Mucosa of stomach (tissue), 1 donor: Measurements from ENCODE around the gene CRB2.

Experiments
- H3K27me3 ChIP-seq: one replicate; pipeline ENCODE4 v1.7.0; 2013; ENCODE audit warnings: mild to moderate bottlenecking, low read length; ENCODE audit not compliant: control insufficient read depth, insufficient read depth
- H3K36me3 ChIP-seq: one replicate; pipeline ENCODE4 v1.7.0; 2013; ENCODE audit warnings: low read length; ENCODE audit not compliant: control insufficient read depth, insufficient read depth
- H3K4me1 ChIP-seq: one replicate; pipeline ENCODE4 v1.7.0; 2013; ENCODE audit warnings: mild to moderate bottlenecking, low read length; ENCODE audit not compliant: control insufficient read depth, insufficient read depth
- H3K4me3 ChIP-seq: one replicate; pipeline ENCODE4 v1.7.0; 2013; ENCODE audit warnings: low read length
- H3K9ac ChIP-seq: one replicate; pipeline ENCODE4 v1.7.0; 2013; ENCODE audit warnings: mild to moderate bottlenecking, low read length, moderate library complexity
- H3K9me3 ChIP-seq: one replicate; pipeline ENCODE4 v1.7.0; 2013; ENCODE audit warnings: mild to moderate bottlenecking, low read length, moderate library complexity; ENCODE audit not compliant: control insufficient read depth
- donor health status: Pancreatic carcinoma.

CRB2 gene

DNA sequence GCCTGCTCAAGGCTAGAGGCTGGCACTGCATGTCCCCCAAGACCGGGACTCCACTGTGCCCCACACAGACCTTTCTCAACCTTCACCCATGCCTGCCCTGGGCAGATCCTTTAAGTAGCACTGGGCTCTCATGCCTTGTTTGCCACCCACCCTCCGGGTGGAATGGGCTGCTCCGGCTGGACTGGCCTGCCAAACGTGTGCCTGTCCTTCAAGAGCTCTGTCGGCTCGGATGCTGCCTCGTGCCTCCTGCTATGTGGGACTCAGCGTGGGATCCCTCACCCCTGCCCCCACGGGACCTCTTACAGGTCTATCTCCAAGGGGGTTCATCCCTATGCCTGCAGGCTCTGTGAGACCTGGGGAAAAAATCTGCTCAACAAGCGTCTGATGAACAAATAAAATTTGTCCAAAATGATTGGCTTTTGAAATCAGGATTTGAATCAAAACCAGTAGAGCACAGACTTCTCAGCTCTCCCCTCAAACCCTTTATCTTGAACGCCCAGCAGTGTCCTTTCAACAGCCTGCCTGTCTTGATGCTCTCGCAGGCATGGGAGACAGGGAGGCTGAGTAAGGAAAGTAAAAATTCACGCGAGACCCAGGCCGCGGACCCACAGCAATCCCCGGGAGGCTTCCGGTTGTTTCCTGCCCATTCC is 56.3 kb downstream of the CRB2 start:
- H3K27me3 ChIP-seq: no peaks in the 10 kb centered on the region
- no peak overlapping the region for H3K4me3 ChIP-seq
- H3K9me3 ChIP-seq: no peaks in the 10 kb centered on the region
- no peak overlapping the region for H3K9ac ChIP-seq
- H3K4me1 ChIP-seq: no peaks in the 10 kb centered on the region
- no peaks in the 10 kb centered on the region for H3K36me3 ChIP-seq

DNA sequence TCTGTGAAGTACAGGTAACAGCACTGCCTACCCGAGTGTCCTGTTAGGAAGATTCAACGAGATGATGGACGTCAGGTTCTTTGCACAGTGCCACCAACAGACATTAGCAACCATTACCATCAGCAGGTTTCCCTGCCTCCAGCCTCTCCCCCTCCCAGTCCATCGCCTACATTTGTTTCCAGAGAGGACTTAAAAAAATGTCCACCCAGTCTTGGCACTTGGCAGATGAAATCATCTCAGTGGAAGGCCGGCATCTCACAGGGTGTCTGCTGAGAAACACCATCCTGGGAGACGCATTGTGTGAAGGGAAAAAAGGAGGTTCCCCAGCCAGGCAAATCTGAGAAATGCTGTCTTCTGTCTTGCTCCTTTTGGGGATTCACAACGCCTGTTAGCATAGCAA is 58.2 kb downstream of the CRB2 start:
- Histone ChIP-seq H3K4me1 (no peaks in the 10 kb centered on the region), H3K36me3 (no peaks in the 10 kb centered on the region), H3K9me3 (no peaks in the 10 kb centered on the region), H3K9ac (no peak overlapping the region), H3K4me3 (no peak overlapping the region), H3K27me3 (no peaks in the 10 kb centered on the region)

DNA sequence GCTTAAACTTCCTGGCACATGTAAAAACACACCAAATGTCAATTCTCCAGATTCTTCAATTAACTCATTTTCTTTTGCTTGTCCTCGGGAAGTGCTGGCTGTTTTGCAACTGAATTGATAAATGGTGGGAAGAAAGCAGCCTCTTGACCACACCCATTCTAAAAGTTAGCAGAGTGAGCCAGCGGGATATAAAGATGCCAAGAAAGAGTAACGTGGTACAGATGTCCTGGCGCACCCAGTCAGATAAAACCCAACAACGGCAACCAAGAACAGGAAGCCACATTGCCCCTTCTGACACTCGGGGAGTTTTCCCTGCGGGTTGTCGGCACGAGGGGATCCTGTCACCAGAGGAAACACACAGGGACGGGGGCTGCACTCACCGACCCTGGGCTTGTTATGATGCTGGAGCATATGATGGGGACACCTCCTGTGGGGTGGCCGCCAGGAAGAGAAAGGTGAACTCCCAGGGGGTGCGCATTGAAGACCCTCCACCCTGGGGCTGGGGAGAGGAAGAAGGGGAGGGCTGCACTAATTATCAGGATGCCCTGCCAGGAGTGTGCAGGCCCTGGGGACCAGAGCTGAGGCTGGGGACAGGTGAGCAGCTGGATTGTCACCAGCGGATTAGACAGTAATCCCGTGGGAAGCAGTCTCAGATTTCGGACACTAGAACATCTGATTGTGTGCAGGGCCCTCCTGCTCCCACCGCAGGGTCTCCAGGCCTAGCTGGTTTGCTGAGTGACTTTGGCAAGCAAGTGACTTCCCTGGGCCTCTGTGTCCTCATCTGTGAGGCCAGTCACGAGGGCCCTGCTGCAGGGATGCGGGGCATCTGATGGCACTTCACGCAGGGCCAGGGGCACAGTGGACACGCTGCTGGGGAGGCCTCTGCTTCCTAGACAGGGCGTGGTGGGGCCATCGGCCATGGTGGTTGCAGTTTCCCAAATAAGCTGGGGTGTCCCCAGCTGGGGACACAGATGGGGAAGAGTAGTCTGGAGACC is 59.2 kb downstream of the CRB2 start:
- Histone ChIP-seq H3K36me3 (no peaks in the 10 kb centered on the region), H3K27me3 (no peaks in the 10 kb centered on the region), H3K4me3 (no peak overlapping the region), H3K9ac (no peak overlapping the region), H3K4me1 (no peaks in the 10 kb centered on the region), H3K9me3 (no peaks in the 10 kb centered on the region)

DNA sequence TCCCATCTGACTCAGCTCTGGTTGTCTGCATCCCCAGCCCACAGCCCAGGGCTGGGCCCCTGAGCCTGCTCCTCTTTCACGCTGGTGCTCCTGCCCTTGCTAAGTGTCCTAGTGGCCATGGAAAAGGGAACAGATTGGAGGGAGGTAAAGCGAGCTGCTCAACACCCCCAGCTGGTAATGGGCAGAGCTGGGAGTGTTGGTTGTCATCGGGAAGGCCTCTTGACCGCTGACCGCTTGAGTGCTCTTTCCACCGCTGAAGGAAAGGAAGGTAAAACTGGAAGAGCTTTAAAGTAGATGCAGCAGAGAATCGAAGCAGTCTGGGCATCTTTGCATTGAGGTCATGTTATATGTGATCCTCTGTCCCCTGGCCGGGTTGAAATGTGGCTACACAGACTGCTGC is 60.2 kb downstream of the CRB2 start:
- Histone ChIP-seq H3K4me1 (no peaks in the 10 kb centered on the region), H3K36me3 (no peaks in the 10 kb centered on the region), H3K9ac (no peak overlapping the region), H3K9me3 (no peaks in the 10 kb centered on the region), H3K27me3 (no peaks in the 10 kb centered on the region), H3K4me3 (no peak overlapping the region)

DNA sequence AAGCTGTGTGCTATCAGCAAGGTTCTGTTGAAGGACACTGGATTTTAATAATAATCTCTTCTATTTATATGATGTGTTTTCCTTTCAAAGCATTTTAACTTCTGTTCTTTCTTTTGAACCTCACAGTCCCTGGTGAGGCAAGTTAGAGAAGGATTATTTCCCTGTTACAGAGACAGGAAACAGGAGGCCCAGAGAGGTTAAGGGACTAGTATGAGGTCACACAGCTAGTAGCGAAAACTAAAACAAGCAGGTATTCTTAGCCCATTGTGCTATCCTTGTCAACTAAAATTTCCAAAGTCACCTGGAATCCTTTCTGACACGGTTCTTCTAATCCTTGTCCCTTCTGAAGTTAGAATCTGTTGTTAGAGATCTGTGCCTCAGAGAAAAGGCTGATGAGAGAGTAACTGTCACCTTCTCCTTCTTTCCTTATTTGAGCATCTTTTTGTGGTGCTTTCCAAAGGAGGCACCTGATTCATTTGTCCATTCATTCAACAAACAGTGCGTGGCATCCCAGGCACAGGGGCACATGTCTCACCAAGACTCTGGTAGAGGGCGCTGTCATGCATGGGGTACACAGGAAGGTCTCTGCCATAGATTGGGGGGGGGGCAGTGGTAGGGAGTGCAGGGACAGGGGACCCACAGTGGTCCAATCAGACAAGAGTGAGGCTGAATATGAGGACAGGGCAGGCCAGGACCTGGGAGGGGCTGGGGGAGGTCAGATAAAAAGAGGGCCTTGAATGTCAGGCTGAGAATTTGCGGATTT is 61.5 kb downstream of the CRB2 start:
- no peaks in the 10 kb centered on the region for H3K4me1 ChIP-seq
- H3K36me3 ChIP-seq: no peaks in the 10 kb centered on the region
- no peaks in the 10 kb centered on the region for H3K9me3 ChIP-seq
- H3K4me3 ChIP-seq: no peak overlapping the region
- H3K9ac ChIP-seq: no peak overlapping the region
- H3K27me3 ChIP-seq: no peaks in the 10 kb centered on the region

DNA sequence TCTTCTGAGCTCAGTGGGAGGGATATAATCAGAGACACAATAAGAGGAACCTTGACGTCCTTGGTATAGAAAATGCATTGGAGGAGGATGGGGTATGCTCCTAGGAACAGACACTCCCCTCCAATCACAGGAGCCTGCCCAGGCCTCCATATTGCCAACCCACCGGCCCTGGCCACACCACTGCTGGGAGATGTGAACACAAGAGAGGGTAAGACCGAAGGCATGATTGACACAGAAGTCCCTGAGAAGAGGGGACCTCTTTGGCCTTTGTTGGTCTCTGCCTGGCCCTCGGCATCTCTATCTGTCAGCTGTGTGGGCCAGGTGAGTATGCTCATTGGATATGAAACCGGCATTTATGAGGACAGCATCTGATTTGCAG is 62.0 kb downstream of the CRB2 start:
- H3K36me3 ChIP-seq: no peaks in the 10 kb centered on the region

DNA sequence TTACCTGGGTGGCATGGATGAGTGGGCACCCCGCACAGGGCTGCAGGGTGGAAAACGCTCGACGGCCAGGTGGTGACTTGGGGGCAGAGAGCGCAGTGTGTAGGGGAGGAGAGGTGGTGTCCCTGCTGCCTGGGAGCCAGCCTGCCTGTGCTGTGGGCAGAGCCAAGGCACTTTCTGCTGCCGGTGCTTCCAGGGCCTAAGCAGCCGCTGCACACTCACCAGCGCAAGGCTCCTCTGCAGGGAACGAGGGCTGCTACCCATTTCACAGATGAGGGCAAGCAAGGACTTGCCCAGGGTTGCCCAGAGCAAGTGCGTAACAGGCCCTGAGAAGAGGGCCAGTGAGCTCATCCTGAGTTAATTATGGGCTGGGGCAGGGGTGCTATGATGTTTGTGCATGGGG is 62.5 kb downstream of the CRB2 start:
- no peaks in the 10 kb centered on the region for H3K9me3 ChIP-seq
- H3K27me3 ChIP-seq: no peaks in the 10 kb centered on the region
- no peak overlapping the region for H3K9ac ChIP-seq
- no peaks in the 10 kb centered on the region for H3K36me3 ChIP-seq
- no peak overlapping the region for H3K4me3 ChIP-seq
- no peaks in the 10 kb centered on the region for H3K4me1 ChIP-seq

More for the DNA sequence above, 62.0 kb downstream of the CRB2 start:
- no peak overlapping the region for H3K4me3 ChIP-seq
- H3K27me3 ChIP-seq: no peaks in the 10 kb centered on the region
- H3K9me3 ChIP-seq: no peaks in the 10 kb centered on the region
- H3K4me1 ChIP-seq: no peaks in the 10 kb centered on the region
- no peak overlapping the region for H3K9ac ChIP-seq

DNA sequence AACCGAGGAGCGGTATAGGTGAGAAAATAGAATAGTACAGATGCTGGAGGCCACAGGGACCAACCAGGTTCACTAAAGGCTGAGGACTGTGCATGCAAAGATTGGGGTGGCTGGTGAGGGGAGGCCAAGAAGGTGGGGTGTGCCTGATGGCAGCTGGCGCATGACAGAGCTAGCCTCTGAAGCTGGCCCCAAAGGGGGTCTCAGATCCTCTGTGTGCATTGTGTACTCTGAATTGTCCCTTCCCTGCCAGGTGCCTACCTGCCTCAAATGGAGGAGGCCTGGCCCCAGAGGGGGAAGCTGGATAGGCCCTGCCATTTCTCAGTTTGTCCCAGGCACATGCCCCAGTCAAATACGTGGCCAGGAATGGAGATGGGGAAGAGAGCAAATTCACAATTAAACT is 63.1 kb downstream of the CRB2 start:
- H3K36me3 ChIP-seq: peaks cover under 1% of the 10 kb centered on the region
- H3K9ac ChIP-seq: no peak overlapping the region
- H3K9me3 ChIP-seq: no peaks in the 10 kb centered on the region
- H3K27me3 ChIP-seq: no peaks in the 10 kb centered on the region
- no peak overlapping the region for H3K4me3 ChIP-seq
- no peaks in the 10 kb centered on the region for H3K4me1 ChIP-seq

DNA sequence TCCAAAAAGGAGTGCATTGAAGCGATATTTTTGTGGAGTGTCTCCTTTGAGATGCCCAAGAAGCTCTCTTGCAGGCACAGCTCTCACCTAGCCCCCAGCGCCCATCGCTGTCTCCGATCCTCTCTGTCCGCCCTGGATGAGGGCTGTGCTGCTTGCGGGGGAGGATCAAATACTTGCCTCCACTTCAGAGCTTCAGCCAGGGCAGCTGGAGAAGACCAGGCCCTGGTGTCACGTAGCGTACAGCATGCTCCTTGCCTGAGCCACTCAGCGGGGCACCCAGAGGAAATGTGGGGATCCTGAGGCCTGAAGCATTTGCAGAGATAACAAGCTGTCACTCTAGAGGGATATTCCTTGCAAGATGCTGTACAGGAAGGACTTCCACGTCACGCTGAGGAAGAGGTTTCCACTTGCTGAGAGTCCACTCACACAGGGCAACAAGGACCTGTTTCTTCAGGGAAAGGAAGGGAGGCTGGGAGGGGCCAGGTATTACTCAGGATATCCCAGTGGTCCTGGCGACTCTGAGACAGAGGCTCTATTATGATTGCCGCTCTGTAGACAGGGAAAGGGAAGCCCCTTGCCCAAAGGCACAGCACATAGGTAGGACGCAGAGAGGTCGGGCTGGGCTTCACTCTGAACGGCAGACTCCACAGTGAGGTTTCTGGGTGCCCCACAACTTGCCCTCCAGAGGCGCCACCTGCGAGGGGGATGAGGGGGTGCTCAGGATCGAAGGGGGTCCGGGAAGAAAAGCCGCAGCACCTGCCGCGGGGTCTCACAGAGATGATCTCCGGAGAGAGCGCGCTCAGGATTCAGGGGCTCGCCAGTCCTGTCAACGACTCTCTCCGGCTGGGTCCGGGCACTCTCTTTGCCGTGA is 64.0 kb downstream of the CRB2 start:
- Histone ChIP-seq H3K9me3 (no peaks in the 10 kb centered on the region), H3K27me3 (no peaks in the 10 kb centered on the region), H3K4me1 (no peaks in the 10 kb centered on the region), H3K36me3 (peaks cover 5% of the 10 kb centered on the region), H3K9ac (no peak overlapping the region), H3K4me3 (no peak overlapping the region)

DNA sequence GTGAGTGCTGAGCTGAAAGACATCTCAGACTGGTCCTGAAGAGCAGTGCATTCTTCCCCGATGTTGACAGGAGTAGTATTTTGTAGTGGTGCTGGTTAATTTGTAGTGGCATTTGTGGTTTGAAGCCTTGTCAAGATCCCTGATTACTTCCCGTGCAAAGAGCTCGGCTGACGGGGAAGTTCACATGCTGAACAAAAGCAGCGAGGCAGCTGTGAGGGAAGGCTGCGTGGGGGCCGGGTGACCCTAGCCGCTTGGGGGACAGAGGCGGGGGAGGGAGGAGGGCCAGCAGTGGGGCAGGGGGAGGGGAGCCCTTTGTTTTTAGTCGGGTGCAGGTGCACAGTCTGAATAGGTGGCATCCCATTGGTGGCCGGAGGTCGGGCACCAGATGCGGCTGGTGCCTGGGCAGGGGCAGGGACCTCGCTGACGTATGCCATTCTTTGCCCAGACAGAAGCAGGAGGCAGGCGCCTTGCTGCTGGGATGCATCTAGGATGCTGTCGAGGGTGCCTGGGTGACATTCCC is 64.7 kb downstream of the CRB2 start:
- Histone ChIP-seq H3K4me3 (no peak overlapping the region), H3K9ac (no peak overlapping the region), H3K27me3 (no peaks in the 10 kb centered on the region), H3K4me1 (no peaks in the 10 kb centered on the region), H3K9me3 (no peaks in the 10 kb centered on the region), H3K36me3 (peaks cover 5% of the 10 kb centered on the region)

DNA sequence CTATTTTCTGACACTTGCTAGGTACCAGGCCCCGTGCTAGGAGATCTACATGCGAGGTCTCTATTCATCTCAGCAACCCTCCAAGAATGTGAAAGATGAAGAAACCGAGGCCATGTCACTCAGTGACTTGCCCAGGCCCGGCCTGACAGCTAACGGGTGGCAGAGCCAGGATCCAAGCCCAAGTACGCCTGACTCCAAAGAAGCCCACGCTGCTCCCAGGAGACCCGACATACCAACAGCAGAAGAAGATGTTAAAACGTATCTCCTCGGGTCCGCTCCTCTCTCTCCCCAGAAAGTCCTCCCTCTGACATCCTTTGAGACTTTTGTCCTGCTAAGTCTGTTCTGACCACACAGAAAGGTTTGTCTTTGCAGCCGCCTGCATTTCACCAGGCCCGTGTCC is 65.2 kb downstream of the CRB2 start:
- Histone ChIP-seq H3K4me1 (no peaks in the 10 kb centered on the region), H3K9ac (no peak overlapping the region), H3K9me3 (no peaks in the 10 kb centered on the region), H3K27me3 (no peaks in the 10 kb centered on the region), H3K4me3 (no peak overlapping the region), H3K36me3 (peaks cover 5% of the 10 kb centered on the region)
